ENCODE results near the gene ZC3H18. TPM values are rescaled to one million over a fixed set of nuclear protein-coding genes. Genes with fewer than 3 reads are reported as not detected.

ZC3H18 gene
- polyA plus RNA-seq, 1 experiment: 11.2 TPM

DNA sequence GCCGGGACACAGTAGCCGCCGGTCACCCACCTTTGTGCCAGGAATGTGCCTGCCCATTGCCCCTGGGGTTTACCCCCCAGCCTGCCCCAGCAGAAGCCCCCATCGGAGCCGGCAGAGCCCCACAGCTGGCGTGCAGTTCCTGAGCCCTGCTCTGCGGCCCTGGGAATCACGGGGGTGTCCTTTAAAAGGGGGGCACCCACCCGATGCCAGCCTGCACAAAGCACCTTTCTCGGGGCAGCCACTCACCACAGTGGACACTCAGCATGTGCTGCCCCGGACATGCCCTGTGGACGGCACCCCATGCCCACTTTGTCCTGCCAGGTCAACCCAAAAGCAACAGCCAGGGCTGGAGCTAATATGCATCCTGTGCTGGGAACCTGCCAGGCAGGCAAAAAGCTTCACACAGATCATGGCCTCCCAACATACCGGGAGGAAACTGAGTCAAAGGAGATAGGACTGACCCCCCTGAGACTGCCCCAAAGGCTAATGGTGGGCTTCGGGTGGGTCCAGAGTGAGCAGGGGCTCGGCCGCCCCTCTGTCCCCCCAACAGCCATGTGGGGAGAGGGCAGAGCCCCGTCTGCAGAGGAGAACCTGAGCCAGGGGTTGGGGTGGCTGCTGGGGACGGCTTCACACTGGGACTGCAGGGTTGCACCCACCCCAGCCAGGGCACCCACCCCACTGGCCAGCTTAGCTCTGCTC, 45.8 kb upstream of the ZC3H18 start:
- DNase-seq (ENCODE audit: low read depth): no peak
- Histone ChIP-seq H3K27me3 (ENCODE audit: control insufficient read depth, insufficient read depth, low read length) (no peaks in the 10 kb centered on the region), H3K4me3 (ENCODE audit: low read depth, low read length) (no peak overlapping the region), H3K36me3 (ENCODE audit: control insufficient read depth, insufficient read depth, low read length) (peaks cover 1% of the 10 kb centered on the region)
- ChIA-PET CTCF (no interaction called here), POLR2A (no interaction called here)
- no peak for TF ChIP-seq CTCF (IDR thresholded peaks at IDR 0.05; ENCODE audit: insufficient read depth, low read depth, low read length)

DNA sequence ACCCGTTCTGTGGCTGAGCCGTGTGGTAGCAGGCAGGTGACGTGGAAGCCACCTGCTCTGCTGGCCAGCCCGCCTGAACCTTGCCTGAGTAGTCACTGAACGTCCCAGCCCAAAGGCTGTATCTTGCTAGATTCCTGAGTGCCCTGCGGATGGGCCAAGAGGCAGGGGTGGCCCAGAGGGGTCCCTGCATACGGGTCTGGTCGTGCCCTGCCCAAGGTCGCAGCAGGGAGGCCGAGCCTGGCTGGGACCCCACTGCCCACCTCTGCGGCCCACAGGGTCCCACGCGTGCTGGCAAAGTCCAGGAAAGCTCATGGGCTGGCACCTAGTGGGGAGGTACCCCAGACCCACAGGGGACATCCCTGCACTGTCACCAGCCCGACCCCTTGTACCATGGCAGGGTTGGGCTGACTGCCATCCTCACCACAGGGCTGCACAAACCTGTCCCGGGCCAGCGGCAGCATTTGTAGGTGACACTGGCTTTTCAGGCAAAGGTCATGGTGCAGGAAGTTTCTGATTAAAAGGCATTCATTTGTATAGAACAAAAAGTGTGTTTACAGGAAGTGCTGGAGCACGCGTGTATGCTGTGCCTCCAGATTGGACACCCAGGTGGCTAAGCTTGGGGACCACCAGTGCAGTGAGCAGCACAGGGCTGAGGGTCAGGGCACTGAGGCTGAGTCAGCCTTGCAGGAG, 45.1 kb upstream of the ZC3H18 start:
- POLR2A ChIA-PET: no interaction called here
- H3K27me3 ChIP-seq (ENCODE audit: control insufficient read depth, insufficient read depth, low read length): no peaks in the 10 kb centered on the region
- no peak for TF ChIP-seq CTCF (IDR thresholded peaks at IDR 0.05; ENCODE audit: insufficient read depth, low read depth, low read length)
- CTCF ChIA-PET: no interaction called here
- DNase-seq (ENCODE audit: low read depth): no peak
- peaks cover 4% of the 10 kb centered on the region for H3K36me3 ChIP-seq (ENCODE audit: control insufficient read depth, insufficient read depth, low read length)
- H3K4me3 ChIP-seq (ENCODE audit: low read depth, low read length): no peak overlapping the region

DNA sequence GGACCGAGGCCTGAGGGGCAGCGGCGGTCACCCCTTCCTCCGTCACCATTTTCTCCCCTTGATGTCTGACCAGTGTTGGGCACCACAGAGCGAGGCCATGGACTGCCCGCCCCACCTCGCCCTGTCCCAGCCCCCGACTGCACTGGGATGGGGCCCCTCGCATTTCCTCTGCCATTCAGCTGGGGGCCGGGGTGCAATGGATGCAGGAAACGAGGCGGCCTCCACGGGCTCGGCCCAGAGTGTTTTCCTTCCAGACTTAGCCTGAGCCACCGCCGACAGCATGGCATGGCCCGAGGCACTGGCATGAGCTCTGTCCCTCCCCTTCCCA, 44.6 kb upstream of the ZC3H18 start:
- CTCF ChIA-PET: no interaction called here
- Histone ChIP-seq H3K27me3 (ENCODE audit: control insufficient read depth, insufficient read depth, low read length) (no peaks in the 10 kb centered on the region), H3K36me3 (ENCODE audit: control insufficient read depth, insufficient read depth, low read length) (peaks cover 4% of the 10 kb centered on the region), H3K4me3 (ENCODE audit: low read depth, low read length) (no peak overlapping the region)
- POLR2A ChIA-PET: no interaction called here
- no peak for DNase-seq (ENCODE audit: low read depth)
- TF ChIP-seq CTCF (IDR thresholded peaks at IDR 0.05; ENCODE audit: insufficient read depth, low read depth, low read length): no peak

DNA sequence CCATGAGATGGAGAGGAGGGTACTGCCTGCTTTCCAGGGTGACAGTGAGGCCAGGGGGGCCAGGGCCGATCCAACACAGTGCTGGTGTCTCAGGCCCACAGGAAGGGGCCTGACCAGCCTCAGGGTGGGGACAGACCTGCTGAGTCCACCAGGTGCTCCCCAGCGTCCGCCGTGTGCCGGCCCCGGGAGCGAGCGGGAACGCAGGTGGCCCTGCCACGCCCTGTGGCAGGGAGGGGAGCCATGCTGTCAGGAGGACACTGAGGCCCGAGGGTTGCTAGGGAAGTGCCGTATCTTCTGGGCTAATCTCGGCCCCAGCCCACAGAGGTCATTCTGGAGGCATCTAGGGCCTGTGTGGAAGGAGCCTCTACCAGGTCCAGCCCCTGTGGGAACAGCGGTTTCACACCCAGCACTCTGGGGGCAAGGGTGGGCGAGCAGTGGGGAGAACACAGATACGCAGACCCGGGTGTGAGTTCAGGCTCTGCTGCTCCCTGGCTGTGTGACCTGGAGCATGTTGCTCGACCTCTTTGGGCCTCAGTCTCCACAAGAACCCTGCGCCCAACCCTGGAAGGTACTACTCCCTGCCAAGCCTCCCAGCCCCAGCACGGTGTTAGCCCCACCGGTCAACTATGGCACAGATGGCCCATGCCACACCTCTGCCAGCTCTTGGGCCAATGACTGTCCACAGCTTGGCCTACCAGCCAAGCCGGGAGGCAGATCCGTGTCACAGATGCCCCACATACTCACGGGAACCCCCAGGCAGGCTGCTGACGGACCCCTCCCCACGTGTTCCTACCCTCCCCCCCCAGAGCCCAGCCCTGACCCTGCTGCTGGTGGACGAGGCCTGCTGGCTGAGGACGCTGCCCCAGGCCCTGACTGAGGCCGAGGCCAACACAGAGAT, 43.9 kb upstream of the ZC3H18 start:
- H3K36me3 ChIP-seq (ENCODE audit: control insufficient read depth, insufficient read depth, low read length): peaks cover 4% of the 10 kb centered on the region
- CTCF ChIA-PET: interaction anchor here (0.9 kb wide), 1 partner anchor 10 kb away, joined by 3 read pairs; no protein-coding TSS in a partner anchor
- TF ChIP-seq CTCF (IDR thresholded peaks at IDR 0.05; ENCODE audit: insufficient read depth, low read depth, low read length): no peak
- H3K27me3 ChIP-seq (ENCODE audit: control insufficient read depth, insufficient read depth, low read length): no peaks in the 10 kb centered on the region
- POLR2A ChIA-PET: no interaction called here
- H3K4me3 ChIP-seq (ENCODE audit: low read depth, low read length): no peak overlapping the region
- no peak for DNase-seq (ENCODE audit: low read depth)

DNA sequence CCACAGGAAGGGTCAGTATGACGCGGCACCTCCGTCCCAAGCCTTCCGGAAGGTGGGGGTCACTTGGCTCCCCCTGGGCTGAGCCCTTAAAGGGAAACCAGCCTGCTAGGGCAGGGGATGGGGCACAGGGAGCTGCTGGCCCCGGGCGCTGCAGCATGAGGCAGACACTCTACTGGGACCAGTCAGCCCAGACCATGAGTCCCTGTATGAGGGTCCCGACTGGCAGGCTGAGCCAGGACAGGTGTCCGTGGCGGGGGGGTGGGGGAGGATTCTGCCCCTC, 43.4 kb upstream of the ZC3H18 start:
- TF ChIP-seq CTCF (IDR thresholded peaks at IDR 0.05; ENCODE audit: insufficient read depth, low read depth, low read length): no peak
- POLR2A ChIA-PET: no interaction called here
- CTCF ChIA-PET: interaction anchor here (0.9 kb wide), 1 partner anchor 11 kb away, joined by 3 read pairs; no protein-coding TSS in a partner anchor
- Histone ChIP-seq H3K27me3 (ENCODE audit: control insufficient read depth, insufficient read depth, low read length) (no peaks in the 10 kb centered on the region), H3K4me3 (ENCODE audit: low read depth, low read length) (no peak overlapping the region), H3K36me3 (ENCODE audit: control insufficient read depth, insufficient read depth, low read length) (peaks cover 4% of the 10 kb centered on the region)
- no peak for DNase-seq (ENCODE audit: low read depth)

All from BJ (cell line).